HG03571 (cell line): ENCODE results near the gene PTPRN2.

Source experiments
- ATAC-seq: cut with Tn5 transposase; IDR thresholded peaks from one replicate; pipeline ENCODE4 v1.9.1; 2021; ENCODE audit not compliant: unreplicated experiment

Gene PTPRN2

GRCh38 chr7:158581440-158582088, 6.1 kb downstream of the PTPRN2 start:
- no peak for ATAC-seq

GRCh38 chr7:158579662-158580646, 7.7 kb downstream of the PTPRN2 start:
- no peak for ATAC-seq

DNA sequence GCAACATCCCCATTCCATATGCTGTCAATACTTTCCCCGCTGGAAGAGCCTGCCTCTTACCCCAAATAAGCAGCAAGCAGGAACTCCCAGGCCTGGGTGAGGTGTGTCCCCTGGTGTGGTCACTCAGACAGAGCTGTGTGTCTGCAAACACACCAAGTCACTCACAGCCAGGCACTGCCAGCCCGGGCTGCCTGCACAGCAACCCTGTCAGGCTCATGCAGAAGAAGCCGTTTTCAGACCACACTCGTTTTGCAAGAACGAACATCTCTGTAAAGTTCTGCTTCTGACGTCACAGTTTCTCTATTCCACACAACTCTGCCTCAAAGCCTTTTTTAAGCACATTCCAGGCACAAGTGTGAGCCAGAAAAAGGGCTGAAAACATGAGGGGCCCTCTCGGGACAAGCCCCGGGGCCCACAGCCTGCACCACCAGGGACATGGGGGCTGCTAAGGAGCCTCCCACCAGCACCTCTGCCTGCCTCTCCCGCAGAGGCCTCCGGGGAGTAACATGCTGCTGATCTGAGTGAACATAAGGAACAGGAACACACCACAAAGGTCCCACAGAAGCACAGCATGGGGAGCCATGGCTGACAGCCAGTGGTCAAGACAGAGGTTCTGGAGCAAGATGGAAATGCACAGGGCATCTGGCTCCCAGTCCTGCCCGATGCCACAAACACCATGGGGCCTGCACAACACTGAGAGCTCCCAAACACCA, 11.4 kb downstream of the PTPRN2 start:
- ATAC-seq = no peak

GRCh38 chr7:158574308-158575036, 13.2 kb downstream of the PTPRN2 start:
- ATAC-seq = no peak

DNA sequence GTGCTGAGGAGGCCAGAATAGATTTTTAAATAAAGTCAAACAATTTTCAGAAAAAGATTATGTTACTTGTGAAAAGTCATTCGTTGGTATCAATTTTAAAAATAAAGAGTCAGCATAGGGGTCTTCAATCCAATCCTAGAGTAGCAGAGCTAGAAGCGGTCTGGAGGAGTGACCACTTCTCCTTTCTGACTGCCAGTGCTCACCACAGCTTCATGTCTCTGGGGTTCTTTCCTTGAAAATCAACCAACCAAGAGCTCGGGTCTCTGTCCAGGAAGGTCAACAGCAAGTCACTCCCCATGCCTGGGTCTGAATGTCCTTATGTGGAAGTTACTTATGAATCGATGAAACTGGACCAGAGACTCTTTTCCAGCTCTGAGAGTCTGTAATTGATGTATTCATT, 14.3 kb downstream of the PTPRN2 start:
- ATAC-seq = no peak

DNA sequence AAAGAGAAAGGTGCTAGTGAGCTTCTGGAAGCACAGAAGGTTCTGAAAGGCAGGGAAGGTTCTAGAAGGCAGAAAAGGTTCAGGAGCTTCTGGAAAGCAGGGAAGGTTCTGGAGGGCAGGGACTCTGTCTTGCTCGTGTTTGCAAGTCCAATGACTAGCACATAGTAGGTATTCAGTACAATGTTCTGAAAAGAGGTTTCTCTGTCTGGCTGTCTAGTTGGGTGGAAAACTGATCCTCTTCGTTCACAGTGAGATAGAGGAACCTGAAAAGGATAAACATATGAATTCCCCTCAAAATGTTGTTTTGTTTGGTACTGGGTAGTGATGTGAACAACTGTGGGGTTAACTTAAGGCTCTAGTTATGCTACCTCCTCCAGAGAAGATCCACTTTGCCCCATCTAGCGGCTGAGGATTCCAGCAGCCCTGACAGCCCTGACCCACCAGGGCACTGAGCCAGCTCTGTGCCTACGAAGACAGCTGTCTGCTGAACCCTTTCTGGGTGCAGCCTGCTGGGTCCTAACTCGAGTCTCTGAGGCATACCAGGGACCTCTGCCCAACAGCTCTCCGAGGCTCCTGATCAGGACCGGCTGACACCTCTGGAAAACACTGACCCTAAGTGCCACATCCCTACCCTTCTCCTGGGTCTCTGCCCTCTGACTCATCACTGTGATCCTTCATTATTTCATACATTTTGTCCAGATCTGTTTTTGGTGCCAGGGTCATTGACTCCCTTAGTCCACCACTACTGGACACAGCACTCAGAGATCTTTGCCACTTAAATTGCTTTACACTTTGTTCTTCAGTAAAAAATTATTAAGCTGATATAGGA, 15.4 kb downstream of the PTPRN2 start:
- ATAC-seq = no peak

GRCh38 chr7:158570449-158571170, 17.0 kb downstream of the PTPRN2 start:
- ATAC-seq = no peak

DNA sequence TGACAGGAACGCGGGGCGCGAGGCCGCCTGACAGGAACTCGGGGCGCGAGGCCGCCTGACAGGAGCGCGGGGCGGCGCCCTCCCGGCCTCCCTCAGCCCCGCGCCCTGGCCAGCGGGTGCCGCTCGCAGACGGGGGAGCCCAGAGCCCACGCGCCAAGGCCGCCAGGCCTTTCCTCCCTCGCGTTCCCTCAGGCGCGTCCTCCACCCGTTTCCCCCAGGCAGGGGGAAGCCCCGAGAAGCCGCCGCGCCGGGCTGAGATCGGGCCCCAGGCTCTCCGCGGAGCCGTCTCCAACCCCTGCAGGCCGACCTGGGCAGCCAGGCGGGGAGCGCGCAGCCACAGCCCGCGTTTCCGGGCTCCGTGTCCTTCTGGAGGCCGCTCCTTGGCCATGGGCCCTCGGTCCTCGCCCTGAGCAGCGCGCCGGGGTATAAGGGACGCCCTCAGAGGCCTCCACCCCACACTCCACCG, 17.7 kb downstream of the PTPRN2 start:
- no peak for ATAC-seq

- ATAC-seq = no peak
Measured at GRCh38 chr7:158568974-158569857, 18.4 kb downstream of the PTPRN2 start.

DNA sequence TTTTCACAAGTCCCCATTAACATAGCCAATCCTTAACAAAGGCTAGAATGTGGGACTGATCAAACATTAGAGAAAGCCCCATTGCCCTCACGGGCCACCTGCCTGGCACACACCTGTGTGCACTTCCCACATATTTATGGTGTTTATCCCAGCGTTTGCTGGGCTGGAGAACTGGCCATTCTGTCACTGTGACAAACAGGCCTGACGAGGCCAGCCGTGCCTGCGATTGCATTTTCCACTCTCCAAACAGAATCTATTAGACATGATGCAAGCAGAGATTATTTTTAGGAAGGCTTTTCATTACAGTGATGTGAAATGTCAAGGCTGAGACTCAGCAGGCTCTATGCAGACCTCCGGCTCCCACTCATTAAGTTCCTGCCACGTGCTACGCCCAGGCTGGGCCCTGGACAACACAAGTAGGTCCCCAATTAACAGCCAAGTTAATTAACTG, 20.4 kb downstream of the PTPRN2 start:
- ATAC-seq = no peak

GRCh38 chr7:158564663-158565035, 23.0 kb downstream of the PTPRN2 start:
- ATAC-seq = no peak

- no peak for ATAC-seq
Measured at GRCh38 chr7:158563911-158564662, 23.5 kb downstream of the PTPRN2 start.

GRCh38 chr7:158563051-158563450, 24.6 kb downstream of the PTPRN2 start:
- no peak for ATAC-seq

- no peak for ATAC-seq
Measured at GRCh38 chr7:158562517-158562916, 25.1 kb downstream of the PTPRN2 start.

DNA sequence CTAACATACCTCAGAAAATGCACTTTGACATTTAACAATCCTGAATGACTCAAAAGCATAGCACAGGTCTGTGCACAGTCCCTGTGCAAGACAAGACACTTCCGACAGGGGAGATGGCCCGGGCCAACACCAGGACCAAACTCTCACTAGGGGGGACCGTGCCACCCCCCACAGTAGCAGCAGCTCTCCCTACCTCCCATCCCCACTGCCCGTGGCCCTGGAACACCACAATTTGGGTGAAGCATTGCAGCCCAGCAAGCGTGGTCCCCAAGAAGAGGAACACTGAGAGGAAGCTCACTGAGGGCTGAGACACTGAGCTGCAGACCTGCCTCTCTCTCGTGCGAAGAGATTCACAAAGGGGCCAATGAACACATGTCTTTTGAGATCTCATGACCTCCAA, 26.0 kb downstream of the PTPRN2 start:
- no peak for ATAC-seq

GRCh38 chr7:158560386-158560785, 27.2 kb downstream of the PTPRN2 start:
- no peak for ATAC-seq

- no peak for ATAC-seq
Measured at GRCh38 chr7:158559356-158559755, 28.3 kb downstream of the PTPRN2 start.

DNA sequence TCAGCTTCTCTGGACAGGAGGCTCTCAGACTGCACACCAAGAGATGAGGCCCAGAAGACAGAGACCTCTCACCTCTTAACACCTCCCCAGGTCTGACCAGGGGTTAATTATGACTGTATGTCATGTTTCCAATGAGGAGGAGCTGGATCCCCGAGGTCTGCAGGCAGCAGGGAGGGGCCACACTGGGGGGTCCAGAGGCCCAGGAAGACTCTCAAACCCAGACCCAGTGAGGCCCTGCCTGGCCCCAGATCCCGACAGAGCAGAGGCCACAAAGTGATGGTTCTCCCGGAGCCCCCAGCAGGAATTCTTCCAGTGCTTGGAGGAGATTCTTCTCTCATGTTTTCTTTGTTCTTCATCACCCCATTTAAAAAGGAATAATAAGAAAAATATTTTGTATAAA, 28.8 kb downstream of the PTPRN2 start:
- no peak for ATAC-seq
